PC-9 (cell line): ENCODE measurements around the gene PDE6B. TPM values are rescaled to one million over a fixed set of nuclear protein-coding genes. Genes with fewer than 3 reads are reported as not detected.

Experiments used
- BruUV-seq: library from RNA; stranded (reverse); fragments of 400-500 nt; replicated peaks from 2 replicates; lab custom pipeline; 2021; lab: Mats Ljungman, UMichigan
- CTCF ChIA-PET: fragments of 300-600 bp; sonication (Branson Sonifier 250); formaldehyde crosslinking; loops from one replicate; lab custom pipeline; 2022; ENCODE audit warnings: antibody characterized with exemption; lab: Charles Lee
- POLR2A ChIA-PET: fragments of 300-600 bp; sonication (Branson Sonifier 250); formaldehyde crosslinking; loops from one replicate; lab custom pipeline; 2022; ENCODE audit warnings: antibody characterized with exemption; ENCODE audit not compliant: unreplicated experiment; lab: Charles Lee
- DNase-seq, 2 experiments: peaks; one replicate each; pipeline versions ENCODE4 v3.0.0 to v3.0.0-alpha.2; 2015 to 2022; ENCODE audit warnings: mixed read lengths in 1 of 2
- H2AFZ ChIP-seq: fragments of 200-600 bp; sonication (generic); 2 replicates; pipeline ENCODE4 v1.8.1; 2017; ENCODE audit warnings: antibody characterized with exemption
- H3F3A ChIP-seq: fragments of 200-600 bp; sonication (generic); 2 replicates; pipeline ENCODE4 v1.8.1; 2017; ENCODE audit warnings: antibody characterized with exemption, mild to moderate bottlenecking, low read depth; ENCODE audit not compliant: insufficient read depth
- H3K27ac ChIP-seq: fragments of 200-600 bp; sonication (generic); 2 replicates; pipeline ENCODE4 v1.6.1; 2016; ENCODE audit warnings: mixed run types
- H3K27me3 ChIP-seq: fragments of 200-600 bp; sonication (generic); 2 replicates; pipeline ENCODE4 v1.6.1; 2016; ENCODE audit warnings: low read depth, mixed run types; ENCODE audit not compliant: insufficient read depth
- H3K36me3 ChIP-seq: fragments of 200-600 bp; sonication (generic); 2 replicates; pipeline ENCODE4 v1.6.1; 2016; ENCODE audit warnings: low read depth, mixed run types
- H3K4me1 ChIP-seq: fragments of 200-600 bp; sonication (generic); replicated peaks from 2 replicates; pipeline ENCODE4 v1.6.1; 2016; ENCODE audit warnings: mixed run types; ENCODE audit not compliant: insufficient read depth
- H3K4me2 ChIP-seq: fragments of 200-600 bp; sonication (generic); 2 replicates; pipeline ENCODE4 v1.6.1; 2017; ENCODE audit warnings: mixed run types
- H3K4me3 ChIP-seq: fragments of 200-600 bp; sonication (generic); 2 replicates; pipeline ENCODE4 v1.6.1; 2016; ENCODE audit warnings: mixed run types
- H3K79me2 ChIP-seq: fragments of 200-600 bp; sonication (generic); 2 replicates; pipeline ENCODE4 v1.6.1; 2017; ENCODE audit warnings: low read depth, mixed run types
- H3K9me2 ChIP-seq: fragments of 200-600 bp; sonication (generic); 2 replicates; pipeline ENCODE4 v1.8.1; 2017; ENCODE audit warnings: mild to moderate bottlenecking; ENCODE audit not compliant: insufficient read depth
- H3K9me3 ChIP-seq: fragments of 200-600 bp; sonication (generic); 2 replicates; pipeline ENCODE4 v1.8.1; 2016; ENCODE audit warnings: low read depth; ENCODE audit not compliant: insufficient read depth
- H4K20me1 ChIP-seq: fragments of 200-600 bp; sonication (generic); 2 replicates; pipeline ENCODE4 v1.8.1; 2017; ENCODE audit not compliant: insufficient read depth
- EZH2 ChIP-seq: fragments of 200-600 bp; sonication (generic); IDR thresholded peaks from 2 replicates; pipeline ENCODE4 v1.8.0; 2017; ENCODE audit warnings: antibody characterized with exemption, low read depth
- intact Hi-C: fragments of 100-400 bp; cut with micrococcal nuclease; formaldehyde crosslinking; loops from one replicate; pipeline ENCODE4 v1.10.0; 2022; ENCODE audit not compliant: unreplicated experiment
- total RNA-seq: library from RNA; stranded (reverse); gene quantifications from 2 replicates; pipeline ENCODE4 v1.2.3, GENCODE V29; 2021
- TF ChIP-seq, protein P1 (sequence below): fragments of 200-600 bp; sonication (generic); conservative IDR thresholded peaks from 2 replicates; pipeline ENCODE4 v1.6.1; 2017; ENCODE audit warnings: mixed run types, antibody characterized with exemption, mild to moderate bottlenecking, moderate library complexity

Gene PDE6B
- total RNA-seq, 1 experiment from 2014 or later: 5.9 TPM

DNA sequence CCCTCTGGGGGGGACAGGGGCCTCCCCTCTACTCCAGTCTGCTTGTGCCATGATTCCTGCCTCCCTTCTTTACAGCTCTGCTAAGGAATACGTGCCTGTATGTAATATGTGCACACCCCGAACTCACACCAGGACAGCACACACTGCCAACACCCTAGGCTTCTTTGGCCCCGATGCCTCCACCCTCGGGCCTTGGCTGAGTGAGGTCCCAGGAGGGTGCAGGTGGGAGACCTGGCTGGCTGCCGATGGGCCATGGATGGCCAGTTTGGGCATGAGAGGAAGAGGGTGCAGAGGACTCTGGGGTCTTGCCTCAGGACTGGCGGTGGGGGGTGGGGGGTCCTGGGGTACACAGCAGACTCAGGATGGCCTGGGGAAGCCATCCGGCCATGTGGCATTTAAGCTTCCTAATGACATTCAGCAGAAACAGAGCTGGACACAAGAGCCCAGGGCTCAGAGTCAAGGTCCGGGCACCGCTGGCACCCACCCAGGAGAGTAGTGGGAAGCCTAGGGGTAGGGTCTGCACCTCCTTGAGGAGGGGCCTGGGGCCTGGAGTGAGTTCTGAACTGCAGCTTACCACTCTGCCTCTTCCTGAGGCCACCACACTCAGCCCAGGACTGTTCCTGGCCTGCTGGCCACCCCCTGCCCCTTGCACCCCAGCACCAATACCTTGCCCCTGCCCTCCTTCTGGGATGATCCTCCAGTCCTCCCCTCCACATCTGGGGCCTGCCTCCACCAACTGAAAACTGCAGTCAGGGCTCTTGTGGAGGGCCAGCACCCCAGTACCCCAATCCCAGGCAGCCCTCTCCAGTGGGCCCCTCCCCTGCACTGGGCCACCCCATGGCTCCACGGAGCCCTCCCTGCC is 78.2 kb downstream of the PDE6B start:
- H3K4me3 ChIP-seq: no peak overlapping the region
- H4K20me1 ChIP-seq: 0 out of 2 replicates have a peak, but pooled peaks cover 1% of the 10 kb centered on the region
- no peaks in the 10 kb centered on the region for H3K9me3 ChIP-seq
- H3K9me2 ChIP-seq: no peaks in the 10 kb centered on the region
- no peaks in the 10 kb centered on the region for H3K36me3 ChIP-seq
- DNase-seq: no peak
- no peak for TF ChIP-seq EZH2
- TF ChIP-seq, protein P1, sequence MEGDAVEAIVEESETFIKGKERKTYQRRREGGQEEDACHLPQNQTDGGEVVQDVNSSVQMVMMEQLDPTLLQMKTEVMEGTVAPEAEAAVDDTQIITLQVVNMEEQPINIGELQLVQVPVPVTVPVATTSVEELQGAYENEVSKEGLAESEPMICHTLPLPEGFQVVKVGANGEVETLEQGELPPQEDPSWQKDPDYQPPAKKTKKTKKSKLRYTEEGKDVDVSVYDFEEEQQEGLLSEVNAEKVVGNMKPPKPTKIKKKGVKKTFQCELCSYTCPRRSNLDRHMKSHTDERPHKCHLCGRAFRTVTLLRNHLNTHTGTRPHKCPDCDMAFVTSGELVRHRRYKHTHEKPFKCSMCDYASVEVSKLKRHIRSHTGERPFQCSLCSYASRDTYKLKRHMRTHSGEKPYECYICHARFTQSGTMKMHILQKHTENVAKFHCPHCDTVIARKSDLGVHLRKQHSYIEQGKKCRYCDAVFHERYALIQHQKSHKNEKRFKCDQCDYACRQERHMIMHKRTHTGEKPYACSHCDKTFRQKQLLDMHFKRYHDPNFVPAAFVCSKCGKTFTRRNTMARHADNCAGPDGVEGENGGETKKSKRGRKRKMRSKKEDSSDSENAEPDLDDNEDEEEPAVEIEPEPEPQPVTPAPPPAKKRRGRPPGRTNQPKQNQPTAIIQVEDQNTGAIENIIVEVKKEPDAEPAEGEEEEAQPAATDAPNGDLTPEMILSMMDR: no peak
- 0 out of 2 replicates have a peak, but pooled peaks cover 5% of the 10 kb centered on the region for H3K4me1 ChIP-seq
- CTCF ChIA-PET: no interaction called here
- H3K4me2 ChIP-seq: no peak overlapping the region
- H3F3A ChIP-seq: peaks cover 2% of the 10 kb centered on the region; the same call in 1 of the 2 replicates
- no peak overlapping the region for H2AFZ ChIP-seq
- intact Hi-C loops: loop anchor here (2.0 kb wide), 1 partner anchor 17 kb away; no protein-coding TSS in a partner anchor
- POLR2A ChIA-PET: no interaction called here
- H3K27me3 ChIP-seq: no peaks in the 10 kb centered on the region
- no TSS peak for BruUV-seq
- H3K79me2 ChIP-seq: peaks cover 28% of the 10 kb centered on the region
- no peak overlapping the region for H3K27ac ChIP-seq

DNA sequence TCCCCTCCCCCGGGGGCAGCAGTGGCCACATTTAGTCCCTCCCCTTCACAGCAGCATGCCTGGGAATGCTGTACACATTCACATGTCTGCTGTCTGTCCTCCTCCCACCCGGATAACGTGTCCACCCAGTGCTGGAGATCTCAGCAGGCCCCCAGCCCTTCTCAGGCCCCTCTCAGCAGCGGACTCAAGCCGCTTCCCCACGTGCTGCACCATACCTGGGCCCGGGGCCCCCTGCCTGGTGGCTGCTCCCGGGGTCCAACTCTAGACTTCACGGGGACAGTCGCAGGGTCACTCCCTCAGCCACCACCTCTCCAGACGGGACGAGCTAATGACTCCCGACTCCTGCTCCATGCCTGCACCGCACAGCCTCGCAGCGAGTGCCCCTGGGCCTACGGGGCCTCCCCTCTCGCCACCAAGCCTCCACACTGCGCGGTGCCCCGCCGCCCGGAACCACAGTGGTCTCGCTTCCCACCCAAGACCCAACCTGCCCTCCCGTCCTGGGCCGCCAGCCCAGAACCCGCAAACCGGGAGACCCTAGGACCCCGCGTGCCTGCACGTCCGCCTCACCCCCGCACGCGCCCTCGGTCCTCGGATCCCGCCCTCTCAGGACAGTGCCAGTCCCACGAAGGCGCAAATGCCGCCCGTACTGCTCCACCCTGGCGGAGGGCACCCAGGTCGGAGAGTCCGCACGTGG is 79.0 kb downstream of the PDE6B start:
- no peaks in the 10 kb centered on the region for H3K27me3 ChIP-seq
- no peaks in the 10 kb centered on the region for H3K36me3 ChIP-seq
- POLR2A ChIA-PET: no interaction called here
- BruUV-seq: no TSS peak
- H3K4me3 ChIP-seq: no peak overlapping the region
- no peak overlapping the region for H3K27ac ChIP-seq
- no peak overlapping the region for H2AFZ ChIP-seq
- intact Hi-C loops: loop anchor here (2.0 kb wide), 1 partner anchor 18 kb away; no protein-coding TSS in a partner anchor
- H3K4me2 ChIP-seq: no peak overlapping the region
- H3F3A ChIP-seq: peaks cover 4% of the 10 kb centered on the region; the same call in 1 of the 2 replicates
- H3K4me1 ChIP-seq: 0 out of 2 replicates have a peak, but pooled peaks cover 5% of the 10 kb centered on the region
- 0 out of 2 replicates have a peak, but pooled peaks cover 5% of the 10 kb centered on the region for H4K20me1 ChIP-seq
- no peaks in the 10 kb centered on the region for H3K9me3 ChIP-seq
- no peaks in the 10 kb centered on the region for H3K9me2 ChIP-seq
- CTCF ChIA-PET: no interaction called here
- no peak for TF ChIP-seq EZH2
- TF ChIP-seq, protein P1: no peak
- peaks cover 35% of the 10 kb centered on the region for H3K79me2 ChIP-seq
- DNase-seq: no peak

DNA sequence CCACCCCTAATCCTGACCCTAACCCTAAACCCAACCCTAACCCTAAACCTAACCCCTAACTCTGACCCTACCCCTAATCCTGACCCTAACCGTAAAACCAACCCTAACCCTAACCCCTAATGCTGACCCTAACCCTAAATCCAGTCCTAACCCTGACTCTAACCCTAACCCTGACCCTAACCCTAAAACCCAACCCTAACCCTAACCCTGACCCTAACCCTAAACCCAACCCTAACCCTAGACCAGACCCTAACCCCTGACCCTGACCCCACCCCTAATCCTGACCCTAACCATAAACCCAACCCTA is 79.6 kb downstream of the PDE6B start:
- H3K4me3 ChIP-seq: peak overlapping the region; percentile 50; the same call in 1 of the 2 replicates
- no peaks in the 10 kb centered on the region for H3K27me3 ChIP-seq
- no peak overlapping the region for H3K27ac ChIP-seq
- H3K79me2 ChIP-seq: peaks cover 40% of the 10 kb centered on the region
- H3K4me2 ChIP-seq: peak overlapping the region; percentile 75; the same call in 1 of the 2 replicates
- H2AFZ ChIP-seq: peak overlapping the region; percentile 66; the same call in 1 of the 2 replicates
- H3K4me1 ChIP-seq: 0 out of 2 replicates have a peak, but pooled peaks cover 5% of the 10 kb centered on the region
- no peak for DNase-seq
- TF ChIP-seq, protein P1: no peak
- TF ChIP-seq EZH2: no peak
- peaks cover 7% of the 10 kb centered on the region; the same call in 1 of the 2 replicates for H4K20me1 ChIP-seq
- H3K36me3 ChIP-seq: no peaks in the 10 kb centered on the region
- H3F3A ChIP-seq: peaks cover 4% of the 10 kb centered on the region; the same call in 1 of the 2 replicates
- ChIA-PET CTCF (no interaction called here), POLR2A (interaction anchor here (0.5 kb wide), 1 partner anchor 9 kb away, joined by 8 read pairs; no protein-coding TSS in a partner anchor)
- no peaks in the 10 kb centered on the region for H3K9me2 ChIP-seq
- intact Hi-C loops: loop anchor here (2.0 kb wide), 1 partner anchor 18 kb away; no protein-coding TSS in a partner anchor
- BruUV-seq: no TSS peak
- no peaks in the 10 kb centered on the region for H3K9me3 ChIP-seq
